Measurements from ENCODE around the gene MACF1.
A peak's percentile ranks its signal among the peaks of the same experiment; 100 is the strongest.
"Not testable (repeated sequence)": the region's sequence is repeated elsewhere in the genome, so short reads cannot be mapped to it uniquely, and the experiment has no call there.

MACF1 gene

GRCh38 chr1:39509360-39510009, 305.0 kb downstream of the MACF1 start:
- no peaks in the 10 kb centered on the region for H3K9me3 ChIP-seq (ENCODE audit: control insufficient read depth in 1 of 2, low read length in 2 of 2)
- no peak overlapping the region for H3K4me3 ChIP-seq (ENCODE audit: low read depth in 1 of 2, low read length in 2 of 2)
- H3K4me1 ChIP-seq (ENCODE audit: control insufficient read depth in 1 of 2, insufficient read depth in 2 of 2, low read length in 2 of 2), result no peaks in the 10 kb centered on the region
- H3K27me3 ChIP-seq (ENCODE audit: low read depth, low read length), result no peaks in the 10 kb centered on the region
- H3K36me3 ChIP-seq (ENCODE audit: control insufficient read depth in 1 of 2, insufficient read depth in 2 of 2, low read length in 2 of 2), result no peaks in the 10 kb centered on the region
- H3K27ac ChIP-seq (ENCODE audit: low read length), result no peak overlapping the region

- H3K36me3 ChIP-seq (ENCODE audit: control insufficient read depth in 1 of 2, insufficient read depth in 2 of 2, low read length in 2 of 2); H3K4me3 ChIP-seq (ENCODE audit: low read depth in 1 of 2, low read length in 2 of 2); H3K9me3 ChIP-seq (ENCODE audit: control insufficient read depth in 1 of 2, low read length in 2 of 2); H3K27me3 ChIP-seq (ENCODE audit: low read depth, low read length); H3K27ac ChIP-seq (ENCODE audit: low read length); H3K4me1 ChIP-seq (ENCODE audit: control insufficient read depth in 1 of 2, insufficient read depth in 2 of 2, low read length in 2 of 2): not testable (repeated sequence)
Observed at GRCh38 chr1:39510570-39511186, 306.2 kb downstream of the MACF1 start.

GRCh38 chr1:39511477-39511876, 307.0 kb downstream of the MACF1 start:
- not testable (repeated sequence) for H3K27ac ChIP-seq (ENCODE audit: low read length); H3K4me3 ChIP-seq (ENCODE audit: low read depth in 1 of 2, low read length in 2 of 2); H3K4me1 ChIP-seq (ENCODE audit: control insufficient read depth in 1 of 2, insufficient read depth in 2 of 2, low read length in 2 of 2); H3K36me3 ChIP-seq (ENCODE audit: control insufficient read depth in 1 of 2, insufficient read depth in 2 of 2, low read length in 2 of 2); H3K9me3 ChIP-seq (ENCODE audit: control insufficient read depth in 1 of 2, low read length in 2 of 2); H3K27me3 ChIP-seq (ENCODE audit: low read depth, low read length)

- H3K4me3 ChIP-seq (ENCODE audit: low read depth in 1 of 2, low read length in 2 of 2); H3K36me3 ChIP-seq (ENCODE audit: control insufficient read depth in 1 of 2, insufficient read depth in 2 of 2, low read length in 2 of 2); H3K27me3 ChIP-seq (ENCODE audit: low read depth, low read length); H3K4me1 ChIP-seq (ENCODE audit: control insufficient read depth in 1 of 2, insufficient read depth in 2 of 2, low read length in 2 of 2); H3K27ac ChIP-seq (ENCODE audit: low read length); H3K9me3 ChIP-seq (ENCODE audit: control insufficient read depth in 1 of 2, low read length in 2 of 2): not testable (repeated sequence)
Observed at GRCh38 chr1:39512234-39512847, 307.8 kb downstream of the MACF1 start.

- not testable (repeated sequence) for H3K9me3 ChIP-seq (ENCODE audit: control insufficient read depth in 1 of 2, low read length in 2 of 2); H3K27me3 ChIP-seq (ENCODE audit: low read depth, low read length); H3K36me3 ChIP-seq (ENCODE audit: control insufficient read depth in 1 of 2, insufficient read depth in 2 of 2, low read length in 2 of 2); H3K4me1 ChIP-seq (ENCODE audit: control insufficient read depth in 1 of 2, insufficient read depth in 2 of 2, low read length in 2 of 2); H3K27ac ChIP-seq (ENCODE audit: low read length)
- peak overlapping the region in 1 of 2 donors; percentile 38 for H3K4me3 ChIP-seq (ENCODE audit: low read depth in 1 of 2, low read length in 2 of 2)
Observed at GRCh38 chr1:39514710-39515124, 310.2 kb downstream of the MACF1 start.

GRCh38 chr1:39515131-39516086, 310.9 kb downstream of the MACF1 start:
- not testable (repeated sequence) for H3K36me3 ChIP-seq (ENCODE audit: control insufficient read depth in 1 of 2, insufficient read depth in 2 of 2, low read length in 2 of 2); H3K4me1 ChIP-seq (ENCODE audit: control insufficient read depth in 1 of 2, insufficient read depth in 2 of 2, low read length in 2 of 2); H3K9me3 ChIP-seq (ENCODE audit: control insufficient read depth in 1 of 2, low read length in 2 of 2); H3K27ac ChIP-seq (ENCODE audit: low read length); H3K4me3 ChIP-seq (ENCODE audit: low read depth in 1 of 2, low read length in 2 of 2); H3K27me3 ChIP-seq (ENCODE audit: low read depth, low read length)

- H3K4me3 ChIP-seq (ENCODE audit: low read depth in 1 of 2, low read length in 2 of 2); H3K9me3 ChIP-seq (ENCODE audit: control insufficient read depth in 1 of 2, low read length in 2 of 2); H3K27me3 ChIP-seq (ENCODE audit: low read depth, low read length); H3K4me1 ChIP-seq (ENCODE audit: control insufficient read depth in 1 of 2, insufficient read depth in 2 of 2, low read length in 2 of 2); H3K27ac ChIP-seq (ENCODE audit: low read length); H3K36me3 ChIP-seq (ENCODE audit: control insufficient read depth in 1 of 2, insufficient read depth in 2 of 2, low read length in 2 of 2): not testable (repeated sequence)
Observed at GRCh38 chr1:39516841-39517240, 312.3 kb downstream of the MACF1 start.

- H3K4me3 ChIP-seq (ENCODE audit: low read depth in 1 of 2, low read length in 2 of 2); H3K27me3 ChIP-seq (ENCODE audit: low read depth, low read length); H3K36me3 ChIP-seq (ENCODE audit: control insufficient read depth in 1 of 2, insufficient read depth in 2 of 2, low read length in 2 of 2); H3K9me3 ChIP-seq (ENCODE audit: control insufficient read depth in 1 of 2, low read length in 2 of 2); H3K4me1 ChIP-seq (ENCODE audit: control insufficient read depth in 1 of 2, insufficient read depth in 2 of 2, low read length in 2 of 2); H3K27ac ChIP-seq (ENCODE audit: low read length): not testable (repeated sequence)
Observed at GRCh38 chr1:39517936-39518335, 313.4 kb downstream of the MACF1 start.

GRCh38 chr1:39519376-39519775, 314.9 kb downstream of the MACF1 start:
- H3K36me3 ChIP-seq (ENCODE audit: control insufficient read depth in 1 of 2, insufficient read depth in 2 of 2, low read length in 2 of 2); H3K4me1 ChIP-seq (ENCODE audit: control insufficient read depth in 1 of 2, insufficient read depth in 2 of 2, low read length in 2 of 2); H3K27ac ChIP-seq (ENCODE audit: low read length); H3K4me3 ChIP-seq (ENCODE audit: low read depth in 1 of 2, low read length in 2 of 2); H3K9me3 ChIP-seq (ENCODE audit: control insufficient read depth in 1 of 2, low read length in 2 of 2); H3K27me3 ChIP-seq (ENCODE audit: low read depth, low read length): not testable (repeated sequence)

- not testable (repeated sequence) for H3K4me3 ChIP-seq (ENCODE audit: low read depth in 1 of 2, low read length in 2 of 2); H3K36me3 ChIP-seq (ENCODE audit: control insufficient read depth in 1 of 2, insufficient read depth in 2 of 2, low read length in 2 of 2); H3K27ac ChIP-seq (ENCODE audit: low read length); H3K9me3 ChIP-seq (ENCODE audit: control insufficient read depth in 1 of 2, low read length in 2 of 2); H3K27me3 ChIP-seq (ENCODE audit: low read depth, low read length); H3K4me1 ChIP-seq (ENCODE audit: control insufficient read depth in 1 of 2, insufficient read depth in 2 of 2, low read length in 2 of 2)
Observed at GRCh38 chr1:39522221-39522620, 317.7 kb downstream of the MACF1 start.

Data from muscle layer of duodenum (tissue), 2 donors.